PC-3 (cell line): ENCODE results near the gene P2RY8. TPM values are rescaled to one million over a fixed set of nuclear protein-coding genes. Genes with fewer than 3 reads are reported as not detected.

Experiments
- ATAC-seq: fragments of 200-7000 bp; cut with Tn5 transposase; 2 replicates; pipeline ENCODE4 v1.9.1; 2020; ENCODE audit warnings: mild to moderate bottlenecking, moderate library complexity
- BruUV-seq: library from RNA; stranded (reverse); fragments of 400-500 nt; replicated peaks from 2 replicates; lab custom pipeline; 2021; lab: Mats Ljungman, UMichigan
- CTCF ChIA-PET: fragments of 300-600 bp; sonication (Branson Sonifier 250); formaldehyde crosslinking; loops from one replicate; lab custom pipeline; 2022; ENCODE audit warnings: antibody characterized with exemption; lab: Charles Lee
- POLR2A ChIA-PET: fragments of 300-600 bp; sonication (Branson Sonifier 250); formaldehyde crosslinking; loops from one replicate; lab custom pipeline; 2022; ENCODE audit warnings: antibody characterized with exemption; ENCODE audit not compliant: unreplicated experiment; lab: Charles Lee
- DNase-seq: peaks from one replicate; pipeline ENCODE4 v3.0.0-alpha.2; 2015
- H2AFZ ChIP-seq: fragments of 300-600 bp; sonication (generic); 2 replicates; pipeline ENCODE4 v1.6.0; 2016; ENCODE audit warnings: antibody characterized with exemption, low read length
- H3F3A ChIP-seq: fragments of 300-600 bp; sonication (generic); one replicate; pipeline ENCODE4 v1.6.0; 2017; ENCODE audit warnings: antibody characterized with exemption, low read length, control low read depth, mild to moderate bottlenecking; ENCODE audit not compliant: unreplicated experiment
- H3K27ac ChIP-seq: fragments of 300-600 bp; sonication (generic); 2 replicates; pipeline ENCODE4 v1.5.1; 2016; ENCODE audit warnings: mild to moderate bottlenecking, low read length
- H3K27me3 ChIP-seq: fragments of 300-600 bp; sonication (generic); 2 replicates; pipeline ENCODE4 v1.6.1; 2016; ENCODE audit warnings: low read length, mixed read lengths
- H3K36me3 ChIP-seq: fragments of 300-600 bp; sonication (generic); 2 replicates; pipeline ENCODE4 v1.6.1; 2016; ENCODE audit warnings: low read depth, mixed run types, low read length, mixed read lengths
- H3K4me1 ChIP-seq: fragments of 300-600 bp; sonication (generic); 2 replicates; pipeline ENCODE4 v1.5.1; 2016; ENCODE audit warnings: low read length; ENCODE audit not compliant: insufficient read depth
- H3K4me2 ChIP-seq: fragments of 300-600 bp; sonication (generic); 2 replicates; pipeline ENCODE4 v1.6.0; 2016; ENCODE audit warnings: low read length
- H3K4me3 ChIP-seq: fragments of 300-600 bp; sonication (generic); 2 replicates; pipeline ENCODE4 v1.5.1; 2016; ENCODE audit warnings: mild to moderate bottlenecking, low read length, mixed read lengths
- H3K79me2 ChIP-seq: fragments of 300-600 bp; sonication (generic); 2 replicates; pipeline ENCODE4 v1.6.1; 2017; ENCODE audit warnings: low read length, mixed read lengths
- H3K9ac ChIP-seq: fragments of 300-600 bp; sonication (generic); 2 replicates; pipeline ENCODE4 v1.6.0; 2016; ENCODE audit warnings: mild to moderate bottlenecking, low read length
- H3K9me2 ChIP-seq: fragments of 300-600 bp; sonication (generic); replicated peaks from 2 replicates; pipeline ENCODE4 v1.6.1; 2016; ENCODE audit warnings: mixed run types, low read length, mixed read lengths
- H3K9me3 ChIP-seq: fragments of 300-600 bp; sonication (generic); 2 replicates; pipeline ENCODE4 v1.6.1; 2016; ENCODE audit warnings: low read length, mixed read lengths
- H4K20me1 ChIP-seq: fragments of 300-600 bp; sonication (generic); 2 replicates; pipeline ENCODE4 v1.6.1; 2016; ENCODE audit warnings: low read length, mixed read lengths
- CTCF ChIP-seq: fragments of 300-600 bp; sonication (generic); conservative IDR thresholded peaks from 2 replicates; pipeline ENCODE4 v1.5.1; 2017; ENCODE audit warnings: antibody characterized with exemption, low read depth, mild to moderate bottlenecking, low read length
- EZH2 ChIP-seq: fragments of 300-600 bp; sonication (generic); IDR thresholded peaks from one replicate; pipeline ENCODE4 v1.6.1; 2017; ENCODE audit warnings: antibody characterized with exemption, mild to moderate bottlenecking, low read length; ENCODE audit not compliant: unreplicated experiment
- EZH2phosphoT487 ChIP-seq: fragments of 300-600 bp; sonication (generic); IDR thresholded peaks from 2 replicates; pipeline ENCODE4 v1.6.1; 2018; ENCODE audit warnings: mild to moderate bottlenecking, antibody characterized with exemption, low read length, borderline replicate concordance
- intact Hi-C: fragments of 100-400 bp; cut with micrococcal nuclease; formaldehyde crosslinking; loops from 2 replicates; pipeline ENCODE4 v1.9.0; 2023
- total RNA-seq: library from RNA; depleted of rRNA; stranded (reverse); fragments of >200 nt; gene quantifications from 2 replicates; pipeline ENCODE4 v1.2.3, GENCODE V29; 2014

Gene P2RY8
- total RNA-seq, 1 experiment from 2014 or later: not detected

- no peaks in the 10 kb centered on the region for H3K79me2 ChIP-seq
- DNase-seq: no peak
- ATAC-seq: no peak
- TF ChIP-seq CTCF (no peak), EZH2 (no peak), EZH2phosphoT487 (no peak)
- H3K9me2 ChIP-seq: no peaks in the 10 kb centered on the region
- H3F3A ChIP-seq: no peaks in the 10 kb centered on the region
- CTCF ChIA-PET: no interaction called here
- H3K9me3 ChIP-seq: no peaks in the 10 kb centered on the region
- H4K20me1 ChIP-seq: no peaks in the 10 kb centered on the region
- no peak overlapping the region for H2AFZ ChIP-seq
- no peak overlapping the region for H3K4me2 ChIP-seq
- no peak overlapping the region for H3K27ac ChIP-seq
- no peak overlapping the region for H3K4me3 ChIP-seq
- H3K27me3 ChIP-seq: no peaks in the 10 kb centered on the region
- H3K36me3 ChIP-seq: peaks cover 8% of the 10 kb centered on the region; the same call in 1 of the 2 replicates
- intact Hi-C loops: no loop called here
- no TSS peak for BruUV-seq
- no peak overlapping the region for H3K9ac ChIP-seq
- POLR2A ChIA-PET: no interaction called here
- no peaks in the 10 kb centered on the region for H3K4me1 ChIP-seq
Observed at GRCh38 chrX:1424147-1424851, 112.7 kb downstream of the P2RY8 start.

DNA sequence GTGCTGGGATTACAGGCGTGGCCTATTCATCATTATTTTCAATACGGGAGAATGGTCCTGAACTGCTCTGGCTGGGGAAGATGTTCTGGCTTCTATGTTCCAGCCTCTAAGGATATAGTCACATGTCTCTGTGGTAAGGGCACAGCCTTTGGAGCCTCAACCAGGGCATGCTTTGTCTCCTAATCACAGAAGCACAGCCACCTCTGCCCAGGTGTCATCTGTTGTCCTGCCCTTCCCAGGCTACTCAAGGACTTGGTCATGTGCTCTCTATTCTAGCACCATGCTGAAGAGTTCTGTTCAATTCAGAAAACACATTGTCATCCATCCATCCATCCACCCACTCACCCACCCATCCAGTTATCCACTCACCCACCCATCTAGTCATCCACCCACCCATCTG lies 113.8 kb downstream of the P2RY8 start:
- no TSS peak for BruUV-seq
- CTCF ChIA-PET: no interaction called here
- Histone ChIP-seq H3K9me2 (no peaks in the 10 kb centered on the region), H3K36me3 (peaks cover 8% of the 10 kb centered on the region; the same call in 1 of the 2 replicates), H3K4me1 (peaks cover 8% of the 10 kb centered on the region; the same call in 1 of the 2 replicates), H3K27ac (no peak overlapping the region), H2AFZ (no peak overlapping the region), H3F3A (no peaks in the 10 kb centered on the region), H3K4me3 (no peak overlapping the region), H3K4me2 (no peak overlapping the region), H4K20me1 (no peaks in the 10 kb centered on the region), H3K9ac (no peak overlapping the region), H3K79me2 (no peaks in the 10 kb centered on the region), H3K27me3 (no peaks in the 10 kb centered on the region), H3K9me3 (no peaks in the 10 kb centered on the region)
- POLR2A ChIA-PET: no interaction called here
- TF ChIP-seq CTCF: no peak
- no peak for TF ChIP-seq EZH2phosphoT487
- TF ChIP-seq EZH2: no peak
- DNase-seq: no peak
- no peak for ATAC-seq
- intact Hi-C loops: no loop called here

DNA sequence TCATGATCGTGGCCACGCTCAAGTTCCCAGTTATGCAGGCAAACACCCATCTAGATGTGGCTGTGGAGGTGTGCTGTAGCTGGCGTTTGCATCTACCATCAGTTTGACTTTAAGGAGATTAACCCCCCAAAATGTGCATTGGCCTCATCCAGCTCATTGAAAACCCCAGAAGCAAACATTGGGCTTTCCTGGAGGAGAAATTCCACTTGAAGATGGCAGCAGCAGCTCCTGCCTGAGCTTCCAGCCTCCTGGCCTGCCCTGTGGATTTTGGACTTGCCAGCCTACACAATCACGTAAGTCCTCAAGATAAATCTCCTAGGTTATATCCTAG lies 114.9 kb downstream of the P2RY8 start:
- H3K36me3 ChIP-seq: peaks cover 8% of the 10 kb centered on the region; the same call in 1 of the 2 replicates
- CTCF ChIA-PET: no interaction called here
- ATAC-seq: no peak
- H3F3A ChIP-seq: no peaks in the 10 kb centered on the region
- H3K4me1 ChIP-seq: peaks cover 8% of the 10 kb centered on the region; the same call in 1 of the 2 replicates
- TF ChIP-seq EZH2 (no peak), CTCF (no peak), EZH2phosphoT487 (no peak)
- no peak for DNase-seq
- H3K4me2 ChIP-seq: no peak overlapping the region
- BruUV-seq: no TSS peak
- POLR2A ChIA-PET: no interaction called here
- H3K9me2 ChIP-seq: no peaks in the 10 kb centered on the region
- intact Hi-C loops: no loop called here
- H4K20me1 ChIP-seq: no peaks in the 10 kb centered on the region
- H2AFZ ChIP-seq: no peak overlapping the region
- H3K9ac ChIP-seq: no peak overlapping the region
- H3K27me3 ChIP-seq: no peaks in the 10 kb centered on the region
- H3K79me2 ChIP-seq: no peaks in the 10 kb centered on the region
- no peaks in the 10 kb centered on the region for H3K9me3 ChIP-seq
- H3K4me3 ChIP-seq: no peak overlapping the region
- H3K27ac ChIP-seq: no peak overlapping the region
